GM19328 (cell line): ENCODE results near the gene PRG2.

ENCODE experiments used
- ATAC-seq: cut with Tn5 transposase; IDR thresholded peaks from one replicate; pipeline ENCODE4 v1.9.1; 2021; ENCODE audit warnings: mild to moderate bottlenecking, moderate library complexity; ENCODE audit not compliant: unreplicated experiment

PRG2 gene, protein sequence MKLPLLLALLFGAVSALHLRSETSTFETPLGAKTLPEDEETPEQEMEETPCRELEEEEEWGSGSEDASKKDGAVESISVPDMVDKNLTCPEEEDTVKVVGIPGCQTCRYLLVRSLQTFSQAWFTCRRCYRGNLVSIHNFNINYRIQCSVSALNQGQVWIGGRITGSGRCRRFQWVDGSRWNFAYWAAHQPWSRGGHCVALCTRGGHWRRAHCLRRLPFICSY

DNA sequence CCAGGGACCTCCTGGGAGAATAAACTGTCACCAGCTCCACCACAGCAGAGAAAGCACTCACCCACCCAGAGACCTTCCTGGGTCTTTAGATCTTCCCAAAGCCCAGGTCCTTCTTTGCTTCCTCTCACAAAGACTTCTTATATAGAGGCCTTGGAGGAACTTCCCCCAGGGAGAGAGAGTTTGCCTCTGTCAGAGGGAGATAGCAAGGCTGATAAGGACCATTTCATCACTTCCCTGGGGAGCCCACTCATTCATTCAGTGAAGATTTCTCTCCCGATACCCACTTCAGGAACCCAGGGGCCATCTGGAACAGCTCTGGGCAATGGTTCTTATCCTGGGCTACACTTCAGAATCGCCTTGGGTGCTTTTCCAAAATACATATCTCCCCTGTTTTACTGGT is at the start of gene PRG2:
PRG2 (minus strand) TSS at position 116 of the 400 bp plus-strand sequence. CDS start 706 bp downstream, outside the sequence.
- no peak for ATAC-seq

DNA sequence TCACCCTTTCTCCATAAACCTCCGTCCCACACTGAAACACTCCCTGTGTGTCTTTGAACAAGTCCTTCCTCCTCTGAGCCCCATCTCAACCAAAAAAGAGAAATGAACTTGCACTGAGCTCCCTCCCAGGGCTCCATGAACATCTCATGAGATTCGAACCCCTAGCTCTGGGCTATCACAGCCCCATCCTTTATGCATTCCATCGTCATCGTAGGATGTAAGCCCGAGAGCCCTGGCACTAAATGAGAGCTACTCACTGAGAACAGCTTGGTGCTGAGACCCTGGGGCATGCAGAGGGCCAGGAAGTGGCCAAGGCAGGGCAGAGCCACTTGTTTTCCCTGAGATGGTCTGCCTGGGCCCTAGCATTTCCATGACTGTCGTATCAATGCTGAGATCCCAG is 49.3 kb upstream of the PRG2 start:
- no peak for ATAC-seq

DNA sequence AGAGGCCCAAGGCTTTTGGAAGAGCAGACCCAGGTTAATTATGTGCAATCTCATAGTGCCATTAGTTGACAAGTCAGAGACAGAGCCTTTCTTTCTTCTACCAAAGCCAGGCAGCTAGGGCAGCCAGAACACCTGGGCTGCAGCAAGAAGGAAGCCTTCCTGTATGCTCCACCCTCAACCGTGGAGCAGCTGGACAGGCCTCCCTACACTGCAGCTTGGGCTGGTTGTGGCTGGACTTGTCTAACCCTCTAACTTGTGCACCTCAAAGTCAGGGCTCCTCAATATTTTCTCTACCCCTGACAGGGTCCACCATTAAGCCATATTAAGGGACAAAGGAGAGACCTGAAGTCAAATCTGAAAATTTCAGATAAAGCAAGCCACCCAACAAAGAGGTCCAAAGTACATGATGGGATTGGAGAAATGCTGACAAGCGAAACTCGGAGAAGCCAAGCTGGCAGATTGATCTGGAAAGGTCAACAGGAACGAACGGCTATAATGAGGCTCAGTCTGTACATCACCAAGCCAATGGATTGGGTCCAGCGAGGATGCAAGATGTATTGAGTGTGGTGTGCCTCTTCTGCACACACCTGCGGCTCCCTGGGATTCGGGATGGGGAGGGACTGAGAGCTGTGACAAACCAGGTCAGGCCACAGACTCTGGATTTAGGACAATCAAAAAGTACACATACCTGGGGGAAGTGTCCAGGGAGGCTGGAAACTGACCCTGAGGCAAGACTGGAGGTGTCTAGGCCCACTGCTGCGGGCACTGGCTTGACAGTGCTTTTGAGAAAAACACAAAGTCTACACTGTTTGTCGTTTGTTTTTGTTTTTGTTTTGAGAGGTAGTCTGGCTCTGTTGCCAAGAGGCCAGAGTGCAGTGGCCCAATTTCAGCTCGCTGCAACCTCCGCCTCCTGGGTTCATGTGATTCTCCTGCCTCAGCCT is 48.2 kb upstream of the PRG2 start:
- ATAC-seq, result no peak

DNA sequence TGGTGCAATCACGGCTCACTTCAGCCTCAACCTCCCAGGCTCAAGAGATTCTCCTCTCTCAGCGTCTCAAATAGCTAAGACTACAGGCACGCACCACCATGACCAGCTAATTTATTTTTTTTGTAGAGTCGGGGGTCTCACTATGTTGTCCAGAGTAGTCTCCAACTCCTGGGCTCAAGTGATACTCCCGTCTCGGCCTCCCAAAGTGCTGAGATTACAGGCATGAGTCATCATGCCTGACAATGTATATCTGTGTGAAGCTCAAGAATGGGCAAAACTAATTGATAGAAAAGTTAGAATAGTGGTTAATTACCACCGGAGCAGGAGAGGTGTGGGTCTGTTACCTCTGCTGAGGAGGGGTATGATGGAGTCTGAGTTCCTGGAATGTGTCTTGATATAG is 45.6 kb upstream of the PRG2 start:
- ATAC-seq, result no peak

DNA sequence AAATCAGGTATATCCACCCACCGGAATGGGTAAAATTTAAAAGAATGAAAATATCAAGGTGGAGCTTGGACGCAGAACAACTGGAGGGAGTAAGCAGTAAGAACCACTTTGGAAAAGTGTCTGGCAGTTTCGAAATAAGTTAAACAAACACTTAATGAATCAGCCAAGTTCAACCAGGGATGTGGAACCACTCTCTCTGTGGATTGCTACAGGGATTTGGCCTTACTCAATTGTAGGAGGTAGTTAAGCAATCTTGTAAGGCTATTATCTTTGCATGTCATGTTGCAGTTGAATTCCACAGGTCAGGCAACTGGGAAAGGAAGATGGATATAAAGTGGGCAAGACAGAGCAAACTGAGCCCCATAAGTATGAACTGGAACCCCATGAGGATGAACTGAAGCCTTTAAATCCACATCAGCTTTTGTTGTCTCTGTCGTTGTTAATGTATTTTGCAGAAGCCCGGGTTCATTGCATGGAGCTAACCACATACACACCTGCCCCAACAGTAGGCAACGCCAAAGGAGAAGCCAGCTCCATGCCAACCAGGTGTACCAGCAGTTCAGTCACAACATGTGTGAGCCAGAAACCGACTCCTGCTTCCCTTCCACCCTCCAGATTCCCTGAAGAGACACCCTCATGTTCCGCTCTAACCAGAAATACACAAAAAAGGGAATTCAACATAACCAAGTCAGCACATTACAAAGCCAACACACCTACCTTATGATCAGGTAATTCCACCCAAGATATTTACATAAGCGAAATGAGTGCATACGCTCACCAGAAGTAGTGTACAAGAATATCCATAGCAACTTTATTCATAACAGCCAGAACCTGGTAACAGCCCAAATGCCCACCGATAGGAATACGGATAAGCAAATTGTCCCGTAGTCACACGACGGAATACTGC is 44.4 kb upstream of the PRG2 start:
- no peak for ATAC-seq

DNA sequence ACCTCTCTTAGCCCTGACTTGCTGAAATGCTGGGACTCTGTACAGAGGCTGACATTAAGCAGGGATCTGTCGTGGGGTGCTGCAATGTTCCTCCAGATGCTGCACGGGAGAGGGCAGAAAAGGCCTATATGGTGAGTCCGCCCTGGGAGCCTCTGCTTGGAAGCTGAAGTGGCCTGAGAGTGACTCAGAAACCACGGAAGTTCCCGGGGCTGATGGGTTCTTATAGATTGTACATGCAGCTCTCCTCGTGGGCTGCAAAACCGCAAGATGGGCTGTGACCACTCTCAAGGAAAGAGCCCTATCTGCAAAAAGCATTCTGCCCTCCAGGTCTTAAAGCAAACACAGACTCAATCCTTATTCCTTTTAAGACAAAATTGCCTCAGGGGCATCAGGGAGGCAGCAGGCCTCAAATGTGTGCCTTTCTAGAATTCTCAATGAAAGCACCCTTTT is 42.3 kb upstream of the PRG2 start:
- ATAC-seq, result no peak

DNA sequence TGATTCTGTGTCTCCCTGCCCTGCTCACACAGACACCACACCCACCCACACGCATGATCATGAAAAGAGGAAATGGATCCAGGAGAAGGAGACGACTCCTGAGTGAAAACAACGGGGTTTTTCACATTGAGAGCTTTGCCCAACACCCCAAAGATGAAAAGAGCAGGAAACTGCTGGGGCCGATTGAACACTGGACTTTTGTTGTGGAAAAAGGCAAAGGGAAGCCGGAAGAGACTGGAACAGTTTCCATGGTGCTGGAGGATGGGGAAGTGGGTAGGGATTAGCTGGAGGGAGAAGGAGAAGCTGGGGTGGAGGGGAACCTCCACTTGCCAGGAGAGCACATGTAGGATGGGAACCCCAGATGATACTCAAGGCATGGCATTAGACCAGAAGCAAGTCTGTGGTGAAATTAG is 41.7 kb upstream of the PRG2 start:
- ATAC-seq, result no peak

DNA sequence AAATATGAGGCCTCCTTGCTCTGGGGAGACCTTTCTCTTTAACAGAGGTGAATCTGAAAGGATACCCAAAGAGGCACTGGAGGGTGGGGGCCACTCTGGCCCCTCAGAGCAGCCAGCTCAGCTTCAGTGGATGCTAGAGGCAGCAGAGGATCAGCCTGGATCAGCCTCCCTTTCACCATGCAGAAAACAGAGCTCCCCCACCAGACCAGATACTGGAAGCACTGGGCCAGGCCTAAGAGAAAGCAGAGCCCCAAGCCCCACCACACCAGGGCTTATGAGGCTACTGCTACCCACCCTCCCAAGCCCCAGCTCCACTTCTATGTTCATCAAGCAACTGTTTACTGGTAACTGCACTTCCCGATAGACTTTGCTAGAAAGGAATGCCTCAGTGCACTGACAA is 40.5 kb upstream of the PRG2 start:
- no peak for ATAC-seq

DNA sequence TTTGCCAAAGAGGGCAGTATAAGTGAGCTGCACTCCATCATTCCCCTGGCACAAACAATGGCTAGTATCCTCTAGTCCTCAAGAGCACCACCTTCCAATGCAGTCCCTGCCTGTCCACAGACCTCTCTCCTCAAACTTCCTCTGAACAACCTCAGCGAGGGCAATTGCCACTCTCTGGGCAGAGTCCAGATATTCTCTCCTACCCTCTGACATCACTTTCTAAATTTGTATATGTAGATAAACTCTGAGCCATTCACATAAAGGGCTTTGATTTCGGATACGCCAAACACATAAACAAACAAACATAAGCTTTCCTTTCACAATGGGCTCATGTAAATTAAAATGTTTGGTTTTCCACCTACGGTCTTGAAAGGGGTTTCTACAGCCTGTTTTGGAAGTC is 39.5 kb upstream of the PRG2 start:
- no peak for ATAC-seq

DNA sequence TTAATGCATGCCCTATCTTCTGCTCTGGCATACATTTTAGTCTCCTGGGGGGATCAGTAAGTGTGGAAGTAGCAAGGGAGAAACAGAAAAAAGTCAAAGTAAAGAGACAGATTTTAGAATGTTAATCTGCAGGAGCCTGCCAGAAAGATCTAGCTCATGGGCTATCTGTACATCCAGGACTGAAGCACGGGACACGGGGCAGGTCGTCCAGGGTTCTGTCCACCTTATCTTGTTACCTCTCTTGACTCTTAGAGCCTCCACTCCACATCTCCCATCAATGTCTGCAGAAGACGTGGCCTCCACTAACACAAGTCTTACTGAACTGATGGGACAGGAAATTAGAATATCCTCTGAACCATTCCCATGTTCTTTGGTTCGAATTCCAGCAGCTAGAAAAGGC is 38.2 kb upstream of the PRG2 start:
- no peak for ATAC-seq

DNA sequence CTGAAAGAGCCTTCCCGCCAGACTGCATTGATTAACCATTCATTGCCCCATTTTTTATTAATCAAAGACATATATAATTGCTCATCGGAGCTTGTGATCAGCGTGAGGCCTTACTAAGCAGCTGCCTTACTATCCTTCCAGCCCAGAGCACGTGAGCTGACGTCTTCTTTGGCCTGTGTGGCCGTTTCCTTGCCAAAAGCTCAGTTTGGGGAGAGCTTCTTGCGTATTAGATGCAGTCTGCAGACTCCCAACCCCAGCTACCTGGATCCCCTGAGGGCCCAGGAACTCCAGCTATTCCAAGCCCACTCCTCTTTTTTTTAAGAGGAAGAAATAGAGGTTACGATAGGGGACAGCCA is 37.3 kb upstream of the PRG2 start:
- no peak for ATAC-seq

DNA sequence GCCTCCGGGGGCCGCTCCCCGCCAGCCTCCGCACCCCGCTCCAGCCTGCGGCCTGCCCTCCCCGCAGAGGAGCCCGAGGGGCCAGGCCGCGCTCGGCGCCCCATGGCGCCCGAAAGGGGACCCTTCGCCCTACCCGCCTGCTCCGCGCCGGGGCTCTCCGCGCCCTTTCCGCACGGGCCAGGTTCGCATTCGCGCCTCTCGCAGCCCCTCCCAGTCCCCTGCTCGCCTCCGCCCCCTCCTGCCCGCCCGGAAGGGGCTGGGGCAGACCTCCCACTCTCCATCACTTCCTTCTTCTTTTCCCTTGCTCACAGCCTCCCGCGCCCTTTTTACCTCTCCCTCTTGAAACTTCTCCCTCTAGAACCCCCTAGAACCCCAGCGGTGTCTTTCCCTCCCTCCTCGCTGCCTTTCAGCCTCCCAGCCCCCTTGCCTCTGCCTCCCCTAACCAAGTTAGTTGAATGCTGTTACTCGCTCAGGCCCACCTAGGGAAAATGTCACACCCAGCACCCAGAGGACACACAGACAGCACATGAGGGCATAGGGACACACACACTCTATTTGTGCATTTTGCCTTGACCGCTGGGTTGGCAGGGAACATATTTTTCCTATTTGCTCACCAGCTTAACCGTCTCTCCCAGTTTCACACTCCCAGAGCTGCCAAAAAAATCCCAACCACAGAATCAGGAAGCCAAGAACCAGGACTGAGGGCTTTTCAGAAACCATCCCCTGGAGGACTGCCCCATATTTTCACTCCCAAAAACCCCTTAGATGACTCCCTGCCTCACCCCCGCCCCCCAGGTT is 36.7 kb upstream of the PRG2 start, which contains the start of gene SLC43A3:
SLC43A3 (minus strand) TSS at position 193 of the 798 bp plus-strand sequence. CDS start 949 bp downstream, outside the sequence.
- peak; percentile 60 for ATAC-seq

DNA sequence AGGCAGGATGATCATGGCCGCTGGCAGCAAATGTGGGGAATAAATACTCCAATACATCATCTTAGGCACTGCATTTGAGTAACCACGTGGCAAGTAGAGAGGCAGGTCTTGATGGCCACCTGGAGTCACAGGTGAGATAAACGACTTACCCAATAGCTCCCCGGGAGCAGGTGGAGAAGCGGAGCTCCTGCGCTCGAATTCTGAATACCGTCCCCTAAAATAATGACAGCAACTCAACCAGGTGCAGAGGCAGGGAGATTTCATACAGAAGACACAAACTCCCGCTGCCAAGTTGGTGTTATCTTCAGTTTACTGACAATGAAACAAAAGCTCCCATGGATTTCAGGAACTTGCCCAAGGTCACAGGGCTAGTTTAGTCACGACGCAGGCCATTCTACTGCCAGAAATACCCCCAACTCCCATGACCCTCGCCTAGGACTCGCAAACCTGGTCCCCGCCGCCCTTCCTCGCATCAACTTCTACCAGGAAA is 36.0 kb upstream of the PRG2 start:
- peak; percentile 5 for ATAC-seq

DNA sequence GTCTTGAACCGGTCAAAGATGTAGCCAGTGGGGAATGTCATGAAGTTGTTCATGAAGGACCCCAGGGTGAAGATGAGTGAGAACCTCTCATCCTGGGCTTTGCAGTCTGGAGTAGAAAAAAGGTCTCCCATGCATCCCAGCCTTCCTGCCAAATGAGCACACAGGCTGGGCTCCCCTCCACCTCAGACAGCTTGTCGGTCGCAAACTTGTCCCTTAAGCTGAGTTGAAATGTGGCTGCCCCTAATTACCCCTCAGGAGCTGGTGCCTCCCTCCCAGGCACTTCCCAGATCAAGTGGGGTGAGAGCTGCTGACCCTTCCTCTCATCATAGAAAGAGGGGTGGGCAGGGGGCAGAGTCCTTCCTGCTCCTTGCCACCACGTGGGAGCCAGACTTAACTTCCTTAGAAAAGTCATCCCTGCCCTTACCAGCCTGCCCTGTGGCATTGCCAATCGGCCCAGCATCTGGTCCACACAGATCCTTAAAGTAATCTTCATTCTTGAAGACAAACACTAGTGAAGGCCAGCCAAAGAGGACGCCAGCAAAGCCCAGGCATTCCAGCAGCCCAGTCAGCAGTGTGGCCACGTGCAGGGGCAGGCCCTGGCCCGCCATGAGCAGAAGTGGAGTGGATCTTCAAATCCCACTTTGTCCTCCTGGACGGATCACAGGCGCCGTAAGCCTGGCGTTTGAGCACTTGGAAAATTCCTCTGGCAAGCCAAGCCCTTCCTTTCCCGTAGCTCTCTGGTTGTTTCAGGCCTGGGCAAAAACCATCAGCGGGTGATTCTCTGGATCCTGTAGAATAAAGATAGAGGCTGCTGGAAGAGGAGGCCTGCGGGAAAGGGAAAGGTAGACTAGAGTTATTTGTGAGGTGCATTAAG is 35.4 kb upstream of the PRG2 start:
- no peak for ATAC-seq

DNA sequence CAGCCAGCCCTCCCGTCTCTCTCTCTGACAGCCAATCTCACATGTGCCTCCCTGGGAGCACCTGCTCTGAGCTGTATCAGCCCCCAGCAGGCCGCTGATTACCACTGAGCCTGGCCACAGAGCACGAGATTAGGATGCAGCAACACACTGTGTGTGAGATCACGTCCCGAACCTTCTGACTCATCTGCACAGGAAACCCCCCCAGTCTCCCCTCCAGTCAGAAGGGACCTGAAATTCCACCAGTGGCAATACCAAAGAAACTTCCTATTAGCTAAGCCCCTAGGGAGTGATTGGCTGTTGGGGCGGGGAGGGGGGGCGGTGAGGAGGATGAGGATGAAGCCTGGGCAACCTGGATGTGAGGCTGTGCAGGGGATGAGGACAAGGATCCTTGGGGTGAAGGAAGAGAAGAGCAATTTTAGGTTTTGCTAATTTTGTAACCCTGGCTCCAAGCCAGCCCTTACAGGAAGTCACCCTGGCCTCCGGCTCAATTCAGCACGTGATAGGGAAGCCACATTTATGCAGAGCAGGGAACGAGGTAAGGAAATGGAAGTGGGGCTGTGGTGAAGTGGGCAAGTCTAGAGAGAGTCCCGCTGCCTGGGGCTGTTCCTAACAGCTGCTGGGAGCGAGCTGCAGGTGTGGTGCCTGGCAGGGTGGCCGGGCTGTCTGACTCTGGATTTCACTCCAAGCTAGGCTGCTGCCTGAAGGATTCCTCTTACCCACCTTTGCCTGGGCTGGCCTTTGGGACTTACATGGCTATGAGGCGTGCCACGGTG is 34.5 kb upstream of the PRG2 start:
- ATAC-seq, result peak; percentile 81

DNA sequence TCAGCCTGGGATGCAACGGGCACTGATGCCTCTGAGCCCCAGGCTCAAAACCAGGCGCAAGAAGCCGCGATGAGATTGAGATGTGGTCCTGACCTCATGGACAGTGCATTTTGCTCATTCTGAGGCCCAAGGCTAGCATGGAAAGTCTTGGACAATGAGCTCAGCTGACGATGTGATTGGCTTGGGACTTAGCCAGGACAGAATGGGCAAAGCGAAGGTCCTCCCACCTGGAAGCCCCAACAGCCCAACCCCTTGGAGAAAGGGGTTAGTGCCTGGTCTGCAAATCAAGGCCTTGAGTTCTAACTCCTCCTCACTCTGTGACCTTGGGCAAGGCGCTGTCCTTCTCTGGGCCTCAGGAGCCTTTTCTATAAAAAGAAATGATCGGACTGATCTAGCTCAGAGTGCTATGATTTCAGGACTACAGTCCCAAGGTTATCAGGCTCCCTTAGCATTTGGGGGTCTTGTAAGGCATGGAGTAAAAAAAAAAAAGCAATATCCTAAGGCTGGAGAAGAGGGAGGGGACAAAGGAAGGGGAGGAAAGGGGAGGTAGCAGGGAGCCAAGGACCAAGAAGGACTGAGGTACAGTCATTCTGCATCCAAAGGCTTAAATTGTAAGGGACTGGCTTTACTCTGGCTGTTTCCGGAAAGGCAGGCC is 33.8 kb upstream of the PRG2 start:
- no peak for ATAC-seq

DNA sequence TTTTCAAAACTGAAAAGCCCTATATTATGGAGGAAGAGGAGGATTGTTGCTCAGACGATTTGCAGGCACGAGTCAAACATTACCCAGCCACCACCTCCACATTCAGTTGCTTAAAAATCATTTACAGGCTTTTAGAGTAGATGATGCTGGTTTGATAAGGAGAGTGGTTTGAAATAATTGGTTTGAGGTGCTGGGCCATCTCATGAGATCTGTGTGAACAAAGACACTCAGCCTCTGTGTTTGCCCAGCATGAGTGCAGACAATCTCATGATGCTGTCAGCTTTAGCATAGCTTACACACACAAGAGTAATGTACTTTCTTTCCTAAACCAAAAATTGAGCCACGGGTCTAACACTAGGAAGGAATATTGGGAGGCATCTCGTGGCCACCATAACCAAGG is 32.2 kb upstream of the PRG2 start:
- no peak for ATAC-seq

DNA sequence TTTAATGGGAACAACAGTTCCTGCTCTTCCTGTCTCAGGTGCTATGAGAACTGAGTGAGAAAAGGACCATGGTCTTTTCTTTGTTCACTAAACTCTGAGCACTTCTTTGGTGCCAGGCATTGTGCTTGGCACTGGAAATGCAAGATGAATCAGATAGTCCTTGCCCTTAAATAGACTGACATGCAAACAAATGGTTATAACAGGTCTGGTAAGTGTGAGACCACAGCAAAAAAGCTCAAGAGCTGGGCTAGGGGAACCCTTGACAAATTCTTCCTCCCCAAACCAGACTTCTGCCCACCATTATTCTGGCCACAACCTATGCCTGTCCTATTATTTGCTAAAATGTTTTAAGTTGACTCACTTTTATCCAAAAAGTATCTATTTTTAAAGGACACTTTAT is 31.4 kb upstream of the PRG2 start:
- ATAC-seq, result no peak
